A673 (cell line): Measurements from ENCODE around the gene ANP32E. TPM values are rescaled to one million over a fixed set of nuclear protein-coding genes. Genes with fewer than 3 reads are reported as not detected.

Source experiments
- BruUV-seq: library from RNA; stranded (reverse); fragments of 400-500 nt; replicated peaks from 2 replicates; lab custom pipeline; 2021; lab: Mats Ljungman, UMichigan
- CTCF ChIA-PET: fragments of 300-600 bp; sonication (Branson Sonifier 250); formaldehyde crosslinking; loops from one replicate; lab custom pipeline; 2022; ENCODE audit warnings: antibody characterized with exemption; lab: Charles Lee
- POLR2A ChIA-PET: fragments of 300-600 bp; sonication (Branson Sonifier 250); formaldehyde crosslinking; loops from one replicate; lab custom pipeline; 2022; ENCODE audit warnings: antibody characterized with exemption; ENCODE audit not compliant: low non-redundant PET; lab: Charles Lee
- DNase-seq: peaks from one replicate; pipeline ENCODE4 v3.0.0-alpha.2; 2015; ENCODE audit warnings: low spot score
- H3K27ac ChIP-seq: fragments of 200-600 bp; sonication (generic); 2 replicates; pipeline ENCODE4 v1.5.1; 2016; ENCODE audit warnings: mixed run types, low read depth, mild to moderate bottlenecking, mixed read lengths, antibody characterized with exemption, low read length; ENCODE audit not compliant: poor library complexity, severe bottlenecking
- H3K27me3 ChIP-seq: fragments of 200-600 bp; sonication (generic); replicated peaks from 2 replicates; pipeline ENCODE4 v1.6.1; 2017; ENCODE audit warnings: mixed run types, low read depth, mild to moderate bottlenecking, mixed read lengths, antibody characterized with exemption, low read length; ENCODE audit not compliant: insufficient read depth, poor library complexity
- H3K36me3 ChIP-seq: fragments of 200-600 bp; sonication (generic); 2 replicates; pipeline ENCODE4 v1.6.1; 2016; ENCODE audit warnings: mixed run types, mild to moderate bottlenecking, mixed read lengths, antibody characterized with exemption, low read length; ENCODE audit not compliant: insufficient read depth, poor library complexity, severe bottlenecking
- H3K4me1 ChIP-seq: fragments of 200-600 bp; sonication (generic); 2 replicates; pipeline ENCODE4 v1.6.1; 2017; ENCODE audit warnings: mixed run types, mild to moderate bottlenecking, mixed read lengths, antibody characterized with exemption, low read length; ENCODE audit not compliant: insufficient read depth, poor library complexity, severe bottlenecking
- H3K4me3 ChIP-seq: fragments of 200-600 bp; sonication (generic); 2 replicates; pipeline ENCODE4 v1.5.1; 2016; ENCODE audit warnings: low read depth, mixed run types, mild to moderate bottlenecking, mixed read lengths, low read length; ENCODE audit not compliant: poor library complexity, severe bottlenecking
- H3K9me3 ChIP-seq: fragments of 200-600 bp; sonication (generic); 2 replicates; pipeline ENCODE4 v1.6.1; 2016; ENCODE audit warnings: mixed run types, low read depth, mild to moderate bottlenecking, mixed read lengths, antibody characterized with exemption, low read length; ENCODE audit not compliant: poor library complexity, severe bottlenecking
- EZH2 ChIP-seq: fragments of 200-600 bp; sonication (generic); IDR thresholded peaks from 2 replicates; pipeline ENCODE4 v1.6.1; 2017; ENCODE audit warnings: borderline replicate concordance, low read depth, mild to moderate bottlenecking, mixed read lengths, antibody characterized with exemption, low read length; ENCODE audit not compliant: poor library complexity, severe bottlenecking
- intact Hi-C: fragments of 100-400 bp; cut with micrococcal nuclease; formaldehyde crosslinking; loops from one replicate; pipeline ENCODE4 v1.10.0; 2022; ENCODE audit not compliant: unreplicated experiment
- total RNA-seq: library from RNA; stranded (reverse); gene quantifications from 2 replicates; pipeline ENCODE4 v1.2.3, GENCODE V29; 2021
- TF ChIP-seq, protein P1 (sequence below): fragments of 300-800, 200-600 bp; sonication (generic); conservative IDR thresholded peaks from 2 replicates; pipeline ENCODE4 v1.5.1; 2017; ENCODE audit warnings: low read depth, mild to moderate bottlenecking, antibody characterized with exemption, low read length, moderate library complexity, mixed read lengths

Gene ANP32E
- total RNA-seq, 1 experiment from 2014 or later = 153 TPM

DNA sequence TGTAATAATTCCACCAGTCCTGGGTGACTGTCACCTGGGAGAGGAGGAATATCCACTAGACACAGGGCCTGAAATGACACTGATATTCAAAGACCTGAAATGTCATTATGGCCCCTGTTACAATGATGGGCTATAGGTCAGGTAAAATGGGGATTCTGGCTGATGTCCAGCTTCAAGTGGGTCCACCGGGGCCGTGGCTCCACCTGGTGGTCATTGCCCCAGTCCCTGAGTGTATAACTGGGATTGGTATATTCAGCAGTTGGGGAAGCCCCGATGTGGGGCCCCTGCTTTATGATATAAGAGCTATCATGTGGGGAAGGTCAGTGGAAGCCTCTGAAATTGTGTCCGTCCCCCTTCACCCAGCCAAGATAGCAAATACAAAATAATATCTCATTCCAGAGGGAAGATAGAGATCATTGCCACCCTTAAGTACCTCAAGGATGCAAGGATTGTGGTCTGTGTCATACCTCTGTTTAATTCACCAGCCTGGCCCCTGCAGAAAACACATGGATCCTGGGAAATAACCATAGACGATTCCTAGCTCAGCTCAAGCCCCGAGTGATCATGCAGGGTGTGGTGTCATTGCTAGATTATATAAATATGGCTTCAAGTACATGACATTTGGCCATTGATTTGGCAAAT is 66.8 kb downstream of the ANP32E start:
- Histone ChIP-seq H3K27ac (no peak overlapping the region), H3K9me3 (no peaks in the 10 kb centered on the region), H3K4me1 (no peaks in the 10 kb centered on the region), H3K36me3 (no peaks in the 10 kb centered on the region), H3K4me3 (no peak overlapping the region), H3K27me3 (no peaks in the 10 kb centered on the region)
- intact Hi-C loops = loop anchor here (1.0 to 10.0 kb wide), 2 partner anchors 207 to 274 kb away; partner anchors contain the start of gene BOLA1
- CTCF ChIA-PET = interaction anchor here (1.1 to 1.5 kb wide), 2 partner anchors 18 to 96 kb away, joined by 6 to 14 read pairs; no protein-coding TSS in a partner anchor
- no TSS peak for BruUV-seq
- TF ChIP-seq, protein P1, sequence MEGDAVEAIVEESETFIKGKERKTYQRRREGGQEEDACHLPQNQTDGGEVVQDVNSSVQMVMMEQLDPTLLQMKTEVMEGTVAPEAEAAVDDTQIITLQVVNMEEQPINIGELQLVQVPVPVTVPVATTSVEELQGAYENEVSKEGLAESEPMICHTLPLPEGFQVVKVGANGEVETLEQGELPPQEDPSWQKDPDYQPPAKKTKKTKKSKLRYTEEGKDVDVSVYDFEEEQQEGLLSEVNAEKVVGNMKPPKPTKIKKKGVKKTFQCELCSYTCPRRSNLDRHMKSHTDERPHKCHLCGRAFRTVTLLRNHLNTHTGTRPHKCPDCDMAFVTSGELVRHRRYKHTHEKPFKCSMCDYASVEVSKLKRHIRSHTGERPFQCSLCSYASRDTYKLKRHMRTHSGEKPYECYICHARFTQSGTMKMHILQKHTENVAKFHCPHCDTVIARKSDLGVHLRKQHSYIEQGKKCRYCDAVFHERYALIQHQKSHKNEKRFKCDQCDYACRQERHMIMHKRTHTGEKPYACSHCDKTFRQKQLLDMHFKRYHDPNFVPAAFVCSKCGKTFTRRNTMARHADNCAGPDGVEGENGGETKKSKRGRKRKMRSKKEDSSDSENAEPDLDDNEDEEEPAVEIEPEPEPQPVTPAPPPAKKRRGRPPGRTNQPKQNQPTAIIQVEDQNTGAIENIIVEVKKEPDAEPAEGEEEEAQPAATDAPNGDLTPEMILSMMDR = peak; percentile 79
- no peak for TF ChIP-seq EZH2
- DNase-seq = peak; percentile 61
- POLR2A ChIA-PET = interaction anchor here (0.6 kb wide), 1 partner anchor 96 kb away, joined by 4 read pairs; no protein-coding TSS in a partner anchor

Other genes with a start within 250 kb of the ANP32E start
- 19.0 and 20.9 TPM in 2 replicates for gene OTUD7B, start 225.4 kb downstream of the ANP32E start, total RNA-seq
- gene VPS45, start 168.3 kb downstream of the ANP32E start, total RNA-seq = 50.3 and 51.3 TPM in 2 replicates
- gene PLEKHO1, start 86.2 kb downstream of the ANP32E start, total RNA-seq = 67.2 and 73.1 TPM in 2 replicates
- gene CA14, start 21.7 kb upstream of the ANP32E start, total RNA-seq = 2.0 and 2.2 TPM in 2 replicates
- 136 and 144 TPM in 2 replicates for gene APH1A, start 32.9 kb upstream of the ANP32E start, total RNA-seq
- 9.2 and 11.3 TPM in 2 replicates for gene C1orf54, start 36.7 kb upstream of the ANP32E start, total RNA-seq
- gene CIART, start 46.4 kb upstream of the ANP32E start, total RNA-seq = 3.5 and 4.9 TPM in 2 replicates
- 88.5 and 96.3 TPM in 2 replicates for gene MRPS21, start 57.7 kb upstream of the ANP32E start, total RNA-seq
- 76.8 and 86.0 TPM in 2 replicates for gene PRPF3, start 85.4 kb upstream of the ANP32E start, total RNA-seq
- 44.5 and 46.6 TPM in 2 replicates for gene RPRD2, start 128.0 kb upstream of the ANP32E start, total RNA-seq